HG03460 (cell line): ENCODE data around the gene TCEAL4.

Experiments
- ATAC-seq: cut with Tn5 transposase; IDR thresholded peaks from one replicate; pipeline ENCODE4 v1.9.1; 2021; ENCODE audit not compliant: unreplicated experiment

TCEAL4 gene

DNA sequence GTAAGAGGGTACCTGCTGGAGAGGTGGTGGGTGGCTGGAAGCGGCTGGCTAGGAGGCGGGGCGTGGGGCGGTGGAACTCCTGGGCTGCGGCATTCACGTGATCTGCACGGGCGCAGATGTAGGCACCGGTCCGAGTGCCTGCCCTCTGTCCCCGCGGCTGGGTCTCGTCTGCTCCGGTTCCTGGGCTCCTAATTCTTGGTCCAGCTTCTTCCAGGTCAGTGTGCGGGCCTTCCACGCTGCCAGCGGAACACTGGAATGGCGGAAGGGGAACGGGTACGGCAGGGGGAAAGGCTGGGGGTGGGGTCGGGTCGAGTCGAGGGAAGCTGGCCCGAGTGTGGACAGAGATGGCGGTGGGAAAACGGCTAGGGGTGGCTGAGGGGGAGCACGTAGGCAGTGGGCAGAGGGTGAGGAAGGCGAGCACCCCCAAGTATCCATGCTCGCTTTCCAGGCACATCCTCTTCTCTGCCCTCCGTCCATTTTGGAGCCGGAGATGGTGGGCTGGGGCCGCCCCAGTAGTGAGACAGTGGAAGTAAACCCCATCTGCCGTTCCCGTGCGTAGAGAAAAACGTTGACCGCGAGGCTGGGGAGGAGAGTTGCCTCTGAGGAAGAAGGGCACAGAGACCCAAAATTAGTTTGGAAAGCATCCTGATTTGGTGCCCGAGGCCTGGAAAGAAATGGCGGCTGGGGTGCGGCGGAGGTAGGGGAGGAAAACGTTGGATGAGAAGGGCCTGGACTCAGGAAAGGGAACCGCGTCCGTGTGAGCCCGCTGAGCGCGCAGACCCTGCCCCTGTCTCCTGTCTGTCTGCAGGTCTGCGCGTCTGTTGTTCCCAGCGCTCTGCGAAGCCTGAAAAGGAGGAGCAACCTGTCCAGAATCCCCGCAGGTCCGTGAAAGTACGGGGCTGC lies at the start of gene TCEAL4:
Gene TCEAL4, plus strand, starts transcription at position 105 of the 903 bp plus-strand sequence. CDS start 1,161 bp downstream, outside the sequence.
- peak; percentile 78 for ATAC-seq

DNA sequence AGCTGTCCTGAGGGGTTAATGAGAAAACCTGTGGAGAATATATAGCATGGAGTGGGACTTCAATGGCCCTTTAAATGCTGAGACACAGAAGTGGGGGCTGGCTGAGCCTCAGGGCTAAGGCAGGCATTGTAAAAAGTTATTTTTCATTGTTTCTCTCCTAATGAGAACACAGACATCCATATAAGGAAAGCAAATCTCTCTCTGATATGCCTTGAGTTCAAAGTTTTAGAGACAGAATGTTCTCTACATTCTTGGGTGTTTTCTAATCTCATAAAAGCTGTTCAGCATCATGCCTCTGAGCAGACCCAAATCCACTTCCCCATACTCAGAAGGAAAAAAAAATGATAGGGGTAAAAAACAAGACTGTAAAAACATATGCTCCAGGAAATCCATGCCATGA lies 49.2 kb upstream of the TCEAL4 start:
- ATAC-seq: no peak

DNA sequence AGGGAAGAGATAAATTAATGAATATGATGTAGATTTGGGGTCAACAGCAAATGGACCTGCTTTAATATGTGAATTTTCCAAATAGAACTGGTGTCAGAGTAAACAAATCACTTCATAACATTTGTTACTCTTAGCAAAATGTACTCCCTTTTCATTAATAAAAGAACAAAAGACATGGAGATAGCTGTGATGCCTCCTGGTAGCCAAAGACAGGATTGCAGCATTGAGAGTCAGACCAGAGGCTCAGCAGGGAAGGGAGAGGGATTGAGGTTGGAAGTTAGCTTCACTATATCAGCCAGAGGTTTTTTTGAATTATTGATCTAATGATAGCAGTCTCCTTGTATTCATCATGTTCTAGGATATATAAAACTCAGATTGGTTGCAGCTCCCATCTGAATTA lies 48.6 kb upstream of the TCEAL4 start:
- ATAC-seq: no peak

DNA sequence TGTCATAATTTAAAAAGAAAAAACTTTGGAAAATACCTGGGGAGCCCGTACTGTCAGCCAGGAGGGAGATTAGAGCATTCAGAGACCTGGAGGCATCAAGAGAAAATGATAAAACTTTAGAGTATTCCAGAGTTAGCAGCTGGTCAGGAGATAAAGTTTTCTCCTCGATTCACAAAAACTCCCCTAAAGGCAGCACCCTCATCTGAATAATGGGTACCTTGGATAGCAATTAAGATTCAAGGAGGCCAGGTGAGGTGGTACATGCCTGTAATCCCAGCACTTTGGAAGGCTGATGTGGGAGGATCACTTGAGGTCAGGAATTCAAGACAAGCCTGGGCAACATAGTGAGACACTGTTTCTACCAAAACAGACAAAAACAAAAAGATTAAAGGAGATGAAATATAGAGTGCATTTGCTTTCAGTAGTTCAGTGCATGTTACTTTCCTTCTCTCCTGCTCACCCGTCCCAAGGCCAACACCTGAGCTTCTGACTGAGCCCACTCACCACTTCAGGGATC lies 47.4 kb upstream of the TCEAL4 start:
- no peak for ATAC-seq

DNA sequence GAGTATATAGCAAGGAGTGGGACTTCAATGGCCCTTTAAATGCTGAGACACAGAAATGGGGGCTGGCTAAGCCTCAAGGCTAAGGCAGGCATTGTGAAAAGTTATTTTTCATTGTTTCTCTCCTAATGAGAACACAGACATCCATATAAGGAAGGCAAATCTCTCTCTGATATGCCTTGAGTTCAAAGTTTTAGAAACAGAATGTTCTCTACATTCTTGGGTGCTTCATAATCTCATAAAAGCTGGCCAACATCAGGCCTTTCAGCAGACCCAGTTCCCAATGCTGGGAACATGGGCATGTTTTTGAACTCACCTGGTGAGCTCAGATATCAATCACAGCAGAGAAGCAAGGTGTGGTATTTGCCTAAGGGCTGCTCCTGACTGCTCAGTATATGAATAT lies 46.6 kb upstream of the TCEAL4 start:
- ATAC-seq: no peak

DNA sequence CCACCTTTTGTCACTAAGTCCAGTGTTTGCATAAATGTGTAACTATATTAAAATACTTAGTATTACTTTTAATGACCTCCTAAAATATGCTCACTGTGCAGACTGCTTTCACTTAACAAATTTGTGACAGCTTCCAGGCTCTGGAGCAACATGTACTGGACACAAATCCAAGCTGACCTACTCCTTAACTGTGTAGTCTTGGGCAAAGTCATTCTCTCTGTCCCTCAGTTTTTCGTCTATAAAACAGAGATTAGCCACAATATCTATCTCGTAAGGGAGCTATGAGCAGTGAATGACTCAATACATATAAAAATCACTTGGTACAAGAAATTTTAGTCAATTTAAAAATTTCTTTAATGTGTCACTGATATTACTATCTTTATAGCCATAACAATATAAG lies 45.6 kb upstream of the TCEAL4 start:
- ATAC-seq: no peak

DNA sequence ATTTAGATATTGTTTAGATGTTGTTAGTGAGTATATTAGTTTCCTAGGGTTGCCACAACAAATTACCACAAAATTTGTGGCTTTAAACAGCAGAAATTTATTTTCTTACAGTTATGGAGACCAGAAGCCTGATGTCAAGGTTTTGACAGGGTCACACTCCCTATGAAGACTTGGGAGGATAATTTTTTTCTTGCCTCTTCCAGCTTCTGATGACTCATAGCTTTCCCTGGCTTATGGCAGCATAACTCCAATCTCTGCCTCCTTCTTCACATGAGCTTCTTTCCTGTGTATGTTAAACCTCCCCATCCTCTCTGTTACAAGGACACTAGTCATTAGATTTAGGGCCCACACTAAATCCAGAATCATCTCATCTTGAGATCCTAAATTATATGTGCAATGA lies 45.2 kb upstream of the TCEAL4 start:
- no peak for ATAC-seq

DNA sequence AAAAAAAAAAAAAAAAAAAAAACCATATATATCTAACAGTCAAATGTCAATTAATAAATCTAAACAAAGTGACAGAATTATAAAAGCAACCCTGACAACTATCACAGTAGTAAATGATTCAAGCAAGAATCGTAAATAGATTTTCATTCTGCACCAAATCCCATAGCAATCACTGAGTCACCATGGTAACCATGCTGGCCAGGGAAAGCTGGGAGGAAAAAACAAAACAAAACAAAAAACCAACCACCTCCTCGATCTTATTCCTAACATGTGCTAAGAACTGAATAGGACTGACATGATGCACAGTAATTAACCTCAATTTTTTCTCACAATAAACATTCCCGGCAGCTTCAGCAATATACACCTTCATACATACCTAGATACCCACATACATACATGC lies 35.4 kb upstream of the TCEAL4 start:
- no peak for ATAC-seq

DNA sequence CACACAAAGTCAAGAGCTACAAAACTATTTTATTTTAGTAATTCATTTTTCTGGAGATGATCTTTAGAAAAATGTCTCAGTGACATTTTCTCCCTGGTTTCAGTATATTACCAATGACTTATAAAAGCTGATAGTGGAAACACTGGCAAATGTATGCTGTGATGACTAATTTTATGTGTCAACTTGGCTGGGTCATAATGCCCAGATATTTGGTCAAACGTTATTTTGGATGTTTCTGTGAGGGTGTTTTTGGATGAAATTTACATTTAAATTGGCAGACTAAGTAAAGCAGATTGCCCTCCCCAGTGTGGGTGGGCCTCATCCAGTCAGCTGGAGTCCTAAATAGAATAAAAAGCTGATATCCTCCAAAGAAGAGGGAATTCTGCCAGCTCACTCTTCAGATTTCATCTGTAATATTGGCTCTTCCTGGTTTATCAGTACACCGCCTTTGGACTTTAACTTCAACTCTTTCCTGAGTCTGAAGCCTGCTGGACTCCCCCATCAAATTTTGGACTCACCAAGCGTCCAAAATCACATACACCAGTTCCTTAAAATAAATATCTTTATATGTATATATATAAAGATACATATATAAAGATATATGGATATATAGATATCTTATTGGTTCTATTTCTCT lies 34.8 kb upstream of the TCEAL4 start:
- ATAC-seq: no peak

DNA sequence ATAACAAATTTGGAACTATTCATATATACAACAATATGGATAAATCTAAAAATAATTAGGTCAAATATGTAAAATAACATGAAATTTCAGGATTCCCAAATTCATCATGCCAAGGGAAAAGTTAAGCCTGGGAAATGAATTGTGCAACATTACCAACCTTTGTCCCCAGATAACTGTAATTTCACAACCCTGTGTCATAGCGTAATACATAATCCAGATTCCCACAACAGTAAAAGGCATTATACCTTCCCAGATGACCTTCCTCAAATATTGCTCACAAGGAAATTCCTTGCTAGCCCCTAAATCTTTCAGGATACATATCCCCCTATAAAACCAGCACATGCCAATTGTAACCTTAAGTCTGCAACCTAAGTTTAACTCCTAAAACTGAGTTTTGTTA lies 33.1 kb upstream of the TCEAL4 start:
- no peak for ATAC-seq

DNA sequence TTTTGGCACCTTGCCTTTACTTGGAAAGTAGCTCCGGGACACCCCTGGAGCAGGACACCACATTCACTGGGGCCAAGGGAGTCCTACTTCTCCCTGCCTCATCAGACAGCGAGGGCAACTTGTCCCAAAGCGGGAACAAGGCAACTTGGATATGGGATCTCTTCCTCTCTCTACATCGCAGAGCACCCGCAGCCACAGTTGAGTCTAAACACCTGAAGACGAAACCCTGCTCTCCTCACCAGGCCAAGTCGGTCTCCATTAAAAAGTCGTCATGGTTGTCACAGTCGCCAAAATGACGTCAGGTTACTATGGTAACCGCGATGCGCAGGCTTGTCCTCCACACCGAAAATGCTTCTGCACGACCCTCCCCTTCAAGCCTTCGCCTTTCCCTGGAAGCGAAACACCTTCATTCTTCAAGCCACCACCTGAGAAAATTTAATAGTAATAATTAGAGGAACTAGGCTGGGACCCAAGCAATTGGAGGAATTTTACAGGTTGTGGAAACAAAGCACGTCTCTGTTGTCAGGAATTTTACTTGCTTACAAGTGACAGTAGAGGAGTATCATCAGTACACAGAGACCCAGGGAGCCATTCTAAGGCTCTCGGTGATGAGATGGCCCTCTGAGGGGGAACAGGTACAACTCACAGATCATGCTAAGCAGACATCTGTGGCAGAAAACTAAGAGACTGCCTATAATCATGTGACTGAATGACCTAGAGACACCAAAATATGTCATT lies 30.5 kb upstream of the TCEAL4 start:
- peak; percentile 100 for ATAC-seq

DNA sequence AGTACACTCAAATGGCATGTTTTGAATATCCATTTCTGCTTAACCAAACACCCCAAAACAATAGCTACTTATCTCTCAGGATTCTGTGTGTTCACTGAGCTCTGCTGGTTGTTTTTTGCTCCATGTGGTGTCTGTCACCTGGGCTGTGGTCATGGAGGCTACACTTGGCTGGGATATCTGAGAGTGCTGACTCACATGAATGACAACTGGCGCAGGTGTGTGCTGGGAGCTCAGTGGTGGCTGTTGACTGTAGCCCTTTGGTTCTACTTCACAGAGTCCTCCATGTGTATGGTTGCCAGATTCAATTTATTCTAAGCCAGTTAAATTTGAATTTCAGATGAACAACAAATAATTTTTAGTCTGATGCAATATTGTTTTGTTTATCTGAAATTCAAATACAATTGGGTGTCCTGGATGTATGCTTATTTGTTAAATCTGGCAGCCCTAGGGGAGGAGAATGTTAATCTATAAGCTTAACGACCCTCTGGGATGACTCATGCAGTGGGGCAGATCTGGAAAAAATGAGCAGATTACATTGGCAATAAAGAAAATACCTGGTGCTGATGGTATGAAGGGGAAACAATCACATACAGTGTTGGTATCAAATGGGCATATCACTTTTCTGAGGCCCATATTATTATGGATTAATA lies 28.2 kb upstream of the TCEAL4 start:
- no peak for ATAC-seq

DNA sequence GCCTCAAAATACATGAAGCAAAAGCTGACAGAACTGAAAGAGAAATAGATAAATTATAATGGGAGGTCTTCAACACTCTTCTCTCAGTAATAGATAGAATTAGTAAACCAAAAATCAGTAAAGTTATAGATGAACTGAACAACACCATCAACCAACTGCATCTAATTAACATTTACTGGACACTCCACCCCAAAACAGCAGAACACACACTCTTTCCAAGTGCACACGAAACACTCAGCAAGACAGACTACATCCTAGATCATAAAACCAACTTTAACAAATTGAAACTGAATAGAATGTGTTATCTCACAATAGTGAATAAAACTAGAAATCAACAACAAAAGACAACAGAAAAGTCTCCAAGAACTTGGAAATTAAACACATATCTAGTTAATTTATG lies 25.1 kb upstream of the TCEAL4 start:
- no peak for ATAC-seq

DNA sequence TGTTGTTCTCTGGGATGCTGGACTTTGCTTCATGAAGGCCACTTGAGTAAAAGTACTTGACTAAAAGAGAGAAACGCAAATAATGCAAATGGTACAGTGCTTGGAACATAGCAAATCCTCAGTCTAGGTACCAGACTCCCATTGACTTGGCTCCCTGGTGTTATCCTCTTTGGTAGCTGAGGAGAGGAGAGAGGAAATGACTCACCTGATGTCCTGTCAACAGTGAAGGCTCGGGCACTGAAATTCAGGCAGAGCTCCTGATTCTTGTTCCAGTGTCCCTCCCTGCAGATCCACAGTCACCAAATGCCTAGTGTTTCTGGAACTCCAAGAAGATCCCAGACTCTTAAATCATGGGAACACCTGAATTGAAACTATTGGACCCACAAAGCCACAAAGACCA lies 22.5 kb upstream of the TCEAL4 start:
- ATAC-seq: no peak

DNA sequence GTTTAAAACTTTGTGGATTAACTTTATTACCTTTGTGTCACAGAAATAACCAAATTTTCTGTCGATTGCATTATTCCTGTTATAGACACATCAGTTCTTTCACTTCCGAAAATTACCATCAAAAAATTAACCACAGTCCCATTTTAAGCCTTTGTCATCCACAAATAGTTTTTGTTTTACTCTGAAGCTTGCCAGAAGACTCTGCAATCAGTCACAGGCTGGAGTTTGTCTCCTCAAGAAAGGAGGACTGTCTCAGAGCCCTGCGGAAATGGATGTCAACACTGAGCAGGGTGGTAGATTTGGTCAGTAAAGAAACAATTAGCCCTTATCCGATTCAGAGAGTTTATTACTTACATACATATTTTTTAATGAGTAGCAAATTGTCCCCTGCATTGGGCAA lies 20.1 kb upstream of the TCEAL4 start:
- ATAC-seq: no peak

DNA sequence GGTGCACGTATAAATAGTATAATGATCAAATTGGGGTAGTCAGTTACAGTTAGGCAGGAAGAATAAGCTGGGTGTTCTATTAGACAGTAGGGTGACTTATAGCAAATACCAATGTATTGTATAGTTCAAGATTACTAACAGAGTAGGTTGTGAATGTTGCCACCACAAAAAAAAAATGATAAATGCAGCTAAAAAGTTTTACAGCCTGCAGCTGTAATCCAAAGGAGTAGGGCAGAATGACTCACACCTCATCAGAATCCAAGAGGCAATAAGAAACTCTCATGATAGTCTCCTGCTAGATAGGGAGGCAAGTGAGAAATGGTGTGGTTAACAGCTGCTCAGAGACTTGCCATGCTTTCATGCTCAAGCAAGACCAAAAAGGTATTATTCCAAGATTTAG lies 19.6 kb upstream of the TCEAL4 start:
- ATAC-seq: no peak

DNA sequence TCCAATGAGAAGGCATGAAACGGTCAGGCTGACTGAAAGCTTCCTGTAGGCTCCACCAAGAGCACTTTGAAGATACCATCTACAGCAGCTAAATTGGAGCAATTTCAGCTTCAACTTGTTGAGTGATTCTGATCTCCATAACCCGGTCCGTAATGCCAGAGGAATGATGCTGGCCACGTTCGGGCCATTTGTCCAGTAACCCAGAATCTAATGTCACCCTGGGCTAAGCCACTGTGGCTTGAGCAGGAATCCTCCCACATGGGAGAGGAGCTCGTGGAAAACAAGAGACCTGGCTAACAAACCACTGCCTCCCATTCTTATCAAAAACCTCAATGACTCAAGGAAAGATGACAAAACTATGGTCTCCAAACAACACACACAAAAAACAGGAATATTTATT lies 14.2 kb upstream of the TCEAL4 start:
- no peak for ATAC-seq

DNA sequence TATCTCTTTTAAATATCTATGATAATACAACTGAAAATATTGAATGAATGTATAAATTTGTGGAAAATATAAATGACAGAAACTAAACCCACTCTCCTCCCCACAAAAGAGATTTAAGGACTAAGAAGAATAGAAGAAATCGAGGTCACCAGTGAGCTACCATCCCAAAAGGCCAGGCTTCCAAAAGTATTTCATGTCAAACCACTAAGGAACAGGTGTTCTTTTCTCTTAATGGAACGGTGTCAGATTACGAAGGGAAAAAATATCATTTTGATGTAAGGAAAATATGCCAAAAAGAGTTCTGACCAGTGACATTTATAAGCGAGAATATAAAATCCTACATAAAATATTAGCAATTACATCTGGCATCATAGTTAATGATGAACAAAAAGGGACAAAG lies 13.6 kb upstream of the TCEAL4 start:
- ATAC-seq: no peak

DNA sequence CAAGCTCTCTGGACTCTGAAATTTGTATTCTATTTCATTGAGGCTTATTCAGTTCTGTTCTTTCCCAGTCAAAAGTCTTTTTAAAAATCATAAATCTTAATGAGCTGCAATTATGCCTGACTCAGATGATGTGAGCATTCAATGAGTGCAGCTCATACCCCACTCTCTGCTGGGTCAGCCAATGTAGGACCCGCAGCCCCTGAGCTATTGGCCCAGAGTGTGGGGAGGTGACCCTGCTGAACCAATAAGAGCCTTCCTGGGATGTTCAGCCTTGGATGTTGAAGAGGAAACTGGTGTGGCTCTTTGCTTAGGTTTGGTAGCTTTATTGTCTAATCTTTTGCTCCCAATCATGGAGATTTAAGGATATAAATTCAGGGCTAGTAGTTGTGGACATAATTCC lies 12.1 kb upstream of the TCEAL4 start:
- ATAC-seq: no peak

DNA sequence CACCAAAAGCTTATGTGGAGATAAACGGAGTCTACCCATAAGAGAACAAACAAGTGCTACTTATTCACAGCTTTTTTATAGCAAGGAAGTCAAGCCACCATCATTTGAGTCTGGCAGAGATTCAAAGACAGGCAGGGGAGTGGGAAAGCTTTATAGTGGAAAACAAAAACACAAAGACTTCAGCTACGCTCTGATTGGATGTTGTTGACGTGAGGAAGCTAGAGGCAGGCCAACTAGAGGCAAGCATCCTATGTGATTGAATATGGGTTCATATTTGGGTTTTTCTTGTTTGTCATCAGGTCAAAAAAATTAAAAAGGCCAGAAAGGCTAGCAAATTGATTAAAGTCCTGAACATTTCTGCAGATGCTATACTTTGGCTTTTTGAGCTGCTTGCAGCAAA lies 719 bp upstream of the TCEAL4 start:
- no peak for ATAC-seq

DNA sequence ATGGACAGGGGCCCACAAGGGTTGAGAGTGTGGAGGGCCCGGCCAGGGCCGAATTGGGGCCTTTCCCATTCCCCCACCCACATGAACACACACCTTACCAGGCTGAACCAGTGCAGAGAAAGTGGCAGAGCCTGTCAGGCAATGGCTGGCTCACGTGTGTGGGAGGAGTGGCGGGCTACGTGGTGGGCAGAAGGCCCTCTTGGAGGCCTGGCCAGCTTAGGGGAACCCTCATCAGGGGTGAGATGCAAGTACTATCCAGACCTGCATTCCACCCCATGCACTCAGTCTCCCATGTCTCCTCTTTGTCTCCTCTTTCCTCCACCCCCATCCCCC lies 965 bp downstream of the TCEAL4 start:
- ATAC-seq: peak; percentile 24
